ENCODE measurements around the gene ABCC10.

DNA sequence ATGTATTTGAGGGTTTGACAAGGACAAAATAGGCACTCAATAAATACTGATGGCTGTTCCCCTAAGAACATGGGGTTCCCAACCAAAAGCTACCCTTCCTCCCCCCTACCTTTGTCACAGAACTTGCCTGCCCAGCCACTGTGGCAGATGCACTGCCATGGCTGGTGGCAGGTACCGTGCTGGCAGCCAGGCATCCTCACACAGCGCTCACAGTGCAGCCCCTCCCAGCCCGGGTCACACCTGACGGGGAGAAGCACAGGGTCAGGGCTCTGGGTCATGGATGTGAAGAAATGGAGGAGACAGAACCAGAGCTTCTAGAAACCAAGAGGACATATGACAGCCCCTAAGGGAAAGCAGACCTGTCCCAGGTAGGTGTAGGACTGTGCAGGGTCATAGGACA is 25.6 kb downstream of the ABCC10 start:
- TF ChIP-seq, protein P1, sequence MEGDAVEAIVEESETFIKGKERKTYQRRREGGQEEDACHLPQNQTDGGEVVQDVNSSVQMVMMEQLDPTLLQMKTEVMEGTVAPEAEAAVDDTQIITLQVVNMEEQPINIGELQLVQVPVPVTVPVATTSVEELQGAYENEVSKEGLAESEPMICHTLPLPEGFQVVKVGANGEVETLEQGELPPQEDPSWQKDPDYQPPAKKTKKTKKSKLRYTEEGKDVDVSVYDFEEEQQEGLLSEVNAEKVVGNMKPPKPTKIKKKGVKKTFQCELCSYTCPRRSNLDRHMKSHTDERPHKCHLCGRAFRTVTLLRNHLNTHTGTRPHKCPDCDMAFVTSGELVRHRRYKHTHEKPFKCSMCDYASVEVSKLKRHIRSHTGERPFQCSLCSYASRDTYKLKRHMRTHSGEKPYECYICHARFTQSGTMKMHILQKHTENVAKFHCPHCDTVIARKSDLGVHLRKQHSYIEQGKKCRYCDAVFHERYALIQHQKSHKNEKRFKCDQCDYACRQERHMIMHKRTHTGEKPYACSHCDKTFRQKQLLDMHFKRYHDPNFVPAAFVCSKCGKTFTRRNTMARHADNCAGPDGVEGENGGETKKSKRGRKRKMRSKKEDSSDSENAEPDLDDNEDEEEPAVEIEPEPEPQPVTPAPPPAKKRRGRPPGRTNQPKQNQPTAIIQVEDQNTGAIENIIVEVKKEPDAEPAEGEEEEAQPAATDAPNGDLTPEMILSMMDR (IDR thresholded peaks at IDR 0.05): no peak
- no peak for TF ChIP-seq POLR2A (IDR thresholded peaks at IDR 0.05)

All from suprapubic skin (tissue), 3 donors.